GM12872 (cell line): ENCODE results near the gene DGKQ.

Experiments used
- TF ChIP-seq, protein P1 (sequence below): IDR thresholded peaks from 3 replicates; pipeline ENCODE4 v1.5.1; 2011; ENCODE audit warnings: low read depth, mild to moderate bottlenecking, low read length, moderate library complexity; ENCODE audit not compliant: insufficient read depth

Gene DGKQ

DNA sequence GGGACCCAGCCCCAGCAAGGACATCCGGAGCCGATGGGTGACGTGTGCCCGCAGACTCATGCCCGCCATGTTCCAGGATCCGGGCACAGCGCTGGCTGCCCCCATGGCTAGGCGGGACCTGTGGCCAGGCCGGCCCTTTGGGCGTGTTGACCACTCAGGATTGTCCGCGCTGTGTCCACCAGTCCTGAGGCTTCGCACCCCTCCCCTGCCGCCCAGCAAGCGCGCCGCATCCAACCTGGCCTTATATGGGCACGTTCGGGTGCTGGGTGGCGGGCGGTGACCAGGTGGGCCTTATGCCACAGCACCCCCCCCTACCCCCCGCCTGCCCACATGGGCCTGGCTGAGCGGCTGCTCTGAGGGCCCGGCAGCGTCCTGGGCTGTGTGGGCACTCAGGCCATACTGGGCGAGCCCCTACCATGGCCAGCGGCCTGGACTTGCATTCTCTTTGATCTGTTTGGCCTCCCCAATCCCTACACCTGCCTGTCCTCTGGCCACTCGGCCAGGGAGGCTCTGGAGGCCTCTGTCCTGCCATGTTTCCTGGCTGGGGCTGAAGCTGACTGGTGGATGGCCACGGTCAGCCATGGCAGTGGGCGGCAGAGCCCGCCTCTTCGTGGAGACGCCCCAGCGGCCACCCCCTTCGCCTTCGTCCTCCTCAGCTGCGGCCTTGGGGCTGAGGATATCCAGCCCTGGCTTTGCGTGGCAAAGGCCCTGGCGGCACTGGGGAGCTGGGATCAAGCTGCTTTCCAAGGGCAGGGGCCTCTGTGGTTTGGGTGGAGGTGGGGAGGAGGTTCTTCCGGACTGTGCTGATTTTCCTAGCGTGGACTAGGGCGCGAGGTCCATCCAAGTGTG lies 40.1 kb upstream of the DGKQ start:
- TF ChIP-seq, protein P1, sequence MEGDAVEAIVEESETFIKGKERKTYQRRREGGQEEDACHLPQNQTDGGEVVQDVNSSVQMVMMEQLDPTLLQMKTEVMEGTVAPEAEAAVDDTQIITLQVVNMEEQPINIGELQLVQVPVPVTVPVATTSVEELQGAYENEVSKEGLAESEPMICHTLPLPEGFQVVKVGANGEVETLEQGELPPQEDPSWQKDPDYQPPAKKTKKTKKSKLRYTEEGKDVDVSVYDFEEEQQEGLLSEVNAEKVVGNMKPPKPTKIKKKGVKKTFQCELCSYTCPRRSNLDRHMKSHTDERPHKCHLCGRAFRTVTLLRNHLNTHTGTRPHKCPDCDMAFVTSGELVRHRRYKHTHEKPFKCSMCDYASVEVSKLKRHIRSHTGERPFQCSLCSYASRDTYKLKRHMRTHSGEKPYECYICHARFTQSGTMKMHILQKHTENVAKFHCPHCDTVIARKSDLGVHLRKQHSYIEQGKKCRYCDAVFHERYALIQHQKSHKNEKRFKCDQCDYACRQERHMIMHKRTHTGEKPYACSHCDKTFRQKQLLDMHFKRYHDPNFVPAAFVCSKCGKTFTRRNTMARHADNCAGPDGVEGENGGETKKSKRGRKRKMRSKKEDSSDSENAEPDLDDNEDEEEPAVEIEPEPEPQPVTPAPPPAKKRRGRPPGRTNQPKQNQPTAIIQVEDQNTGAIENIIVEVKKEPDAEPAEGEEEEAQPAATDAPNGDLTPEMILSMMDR, result no peak

DNA sequence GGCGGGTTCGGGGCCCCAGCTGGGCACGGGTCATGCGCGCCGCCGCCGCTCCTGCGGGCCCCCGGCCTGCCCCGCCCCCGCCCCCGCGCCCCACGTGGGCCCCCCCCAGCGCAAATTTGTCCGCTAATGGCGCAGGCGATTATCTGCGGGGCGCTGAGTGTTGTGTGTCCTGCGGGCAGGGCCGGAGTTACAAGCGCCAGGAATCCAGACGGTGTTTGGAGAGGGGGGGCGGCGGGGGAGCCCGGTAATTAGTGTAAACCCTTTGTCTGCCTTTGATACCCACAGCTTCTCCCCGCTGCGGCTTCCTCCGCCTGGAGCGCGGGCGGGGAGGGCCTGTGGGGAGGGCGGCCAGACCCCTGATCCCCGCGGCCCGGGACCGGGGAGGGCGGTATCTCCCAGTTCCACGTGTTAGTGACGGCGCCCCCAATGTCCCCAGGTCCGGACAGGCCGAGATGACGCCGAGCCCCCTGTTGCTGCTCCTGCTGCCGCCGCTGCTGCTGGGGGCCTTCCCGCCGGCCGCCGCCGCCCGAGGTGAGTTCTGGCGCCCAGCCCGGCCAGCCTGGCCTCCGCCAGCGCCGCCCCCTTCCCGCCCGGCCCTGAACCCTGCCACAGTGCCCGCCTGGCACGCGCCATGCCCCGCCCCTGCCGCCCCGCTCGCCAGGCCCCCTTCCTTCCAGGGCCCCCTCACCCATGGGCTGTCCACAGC lies 38.8 kb upstream of the DGKQ start:
- TF ChIP-seq, protein P1, result no peak

DNA sequence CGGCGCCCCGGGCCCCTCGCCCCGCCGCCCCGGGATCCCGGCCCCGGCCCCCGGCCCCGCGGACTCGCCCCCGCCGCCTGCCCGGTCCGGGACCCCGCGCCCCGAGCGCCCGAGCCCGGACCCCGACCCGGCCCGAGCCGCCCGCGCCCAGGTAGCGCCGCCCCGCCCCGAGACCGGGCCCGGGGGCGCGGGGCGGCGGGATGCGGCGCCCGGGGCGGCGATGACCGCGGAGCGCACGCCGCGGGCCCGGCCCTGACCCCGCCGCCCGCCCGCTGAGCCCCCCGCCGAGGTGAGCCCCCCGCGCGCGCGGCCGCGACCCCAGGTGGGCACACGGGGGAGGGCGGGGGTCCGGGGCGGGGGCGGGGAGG lies 38.3 kb upstream of the DGKQ start:
- TF ChIP-seq, protein P1, result no peak

DNA sequence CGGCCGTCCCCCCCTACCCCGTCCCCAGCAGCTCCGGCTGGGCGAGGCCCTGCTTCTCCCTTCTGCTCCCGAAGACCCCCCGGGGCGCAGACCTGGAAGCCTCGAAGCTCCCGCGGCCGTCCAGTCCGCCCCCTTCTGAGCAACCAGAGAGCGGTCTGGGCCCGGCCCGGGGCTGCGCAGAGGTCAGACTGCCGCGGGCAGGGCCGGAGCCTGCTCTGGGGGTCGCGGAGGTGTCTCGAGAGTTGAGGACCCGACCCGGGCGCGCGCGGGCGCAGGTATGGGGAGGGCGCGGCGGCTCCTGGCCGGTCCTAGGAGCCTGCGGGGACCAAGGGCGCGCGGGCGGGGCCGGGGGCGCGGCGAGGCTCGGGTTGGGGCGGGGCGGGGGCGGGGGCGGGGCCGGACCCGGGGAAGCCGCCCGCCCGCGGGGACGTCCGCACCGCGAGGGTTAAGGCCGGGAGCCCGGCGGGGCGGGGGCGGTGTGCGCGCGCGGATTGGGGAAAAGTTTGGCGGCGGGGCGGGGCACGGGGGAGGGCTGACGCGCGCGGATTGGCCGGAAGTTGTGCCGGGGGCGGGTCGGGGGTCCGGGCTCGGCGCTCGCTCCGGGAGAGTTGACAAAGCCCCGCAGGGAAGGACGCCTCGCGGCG lies 37.8 kb upstream of the DGKQ start, which contains the start of gene FGFRL1:
FGFRL1 (plus strand) TSS at position 605 of the 644 bp plus-strand sequence. CDS start 860 bp downstream, outside the sequence.
- TF ChIP-seq, protein P1, result no peak

DNA sequence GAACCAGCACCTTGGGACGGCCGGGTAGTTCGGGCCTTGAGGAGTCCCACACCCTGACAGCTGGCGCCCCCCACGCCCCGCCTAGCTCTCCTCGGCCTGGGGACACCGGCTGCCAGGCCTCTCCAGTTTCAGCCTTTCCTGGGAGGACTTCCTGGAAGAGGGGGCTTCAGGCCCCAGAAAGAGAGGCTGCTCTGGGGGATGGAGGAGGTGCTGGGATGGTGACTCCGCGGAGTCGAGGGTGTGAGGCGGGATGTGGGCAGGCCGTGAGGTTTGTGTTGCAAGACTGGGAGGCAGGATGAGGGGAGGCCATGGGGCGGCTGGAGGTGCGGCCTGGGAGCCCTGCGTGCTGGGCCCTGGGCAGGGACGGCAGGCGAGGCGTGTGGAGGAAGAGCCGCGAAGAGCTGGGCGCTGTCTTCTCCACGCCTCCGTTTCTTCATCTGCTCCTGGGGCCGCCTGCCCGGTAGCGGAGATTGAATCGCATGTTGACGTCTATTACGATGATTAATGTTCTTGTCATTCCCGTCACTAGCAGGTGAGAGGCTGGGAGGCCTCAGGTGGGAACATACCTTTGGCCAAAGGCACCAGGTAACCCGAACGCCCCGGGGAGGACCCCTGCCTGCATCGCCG lies 37.1 kb upstream of the DGKQ start:
- TF ChIP-seq, protein P1, result no peak

DNA sequence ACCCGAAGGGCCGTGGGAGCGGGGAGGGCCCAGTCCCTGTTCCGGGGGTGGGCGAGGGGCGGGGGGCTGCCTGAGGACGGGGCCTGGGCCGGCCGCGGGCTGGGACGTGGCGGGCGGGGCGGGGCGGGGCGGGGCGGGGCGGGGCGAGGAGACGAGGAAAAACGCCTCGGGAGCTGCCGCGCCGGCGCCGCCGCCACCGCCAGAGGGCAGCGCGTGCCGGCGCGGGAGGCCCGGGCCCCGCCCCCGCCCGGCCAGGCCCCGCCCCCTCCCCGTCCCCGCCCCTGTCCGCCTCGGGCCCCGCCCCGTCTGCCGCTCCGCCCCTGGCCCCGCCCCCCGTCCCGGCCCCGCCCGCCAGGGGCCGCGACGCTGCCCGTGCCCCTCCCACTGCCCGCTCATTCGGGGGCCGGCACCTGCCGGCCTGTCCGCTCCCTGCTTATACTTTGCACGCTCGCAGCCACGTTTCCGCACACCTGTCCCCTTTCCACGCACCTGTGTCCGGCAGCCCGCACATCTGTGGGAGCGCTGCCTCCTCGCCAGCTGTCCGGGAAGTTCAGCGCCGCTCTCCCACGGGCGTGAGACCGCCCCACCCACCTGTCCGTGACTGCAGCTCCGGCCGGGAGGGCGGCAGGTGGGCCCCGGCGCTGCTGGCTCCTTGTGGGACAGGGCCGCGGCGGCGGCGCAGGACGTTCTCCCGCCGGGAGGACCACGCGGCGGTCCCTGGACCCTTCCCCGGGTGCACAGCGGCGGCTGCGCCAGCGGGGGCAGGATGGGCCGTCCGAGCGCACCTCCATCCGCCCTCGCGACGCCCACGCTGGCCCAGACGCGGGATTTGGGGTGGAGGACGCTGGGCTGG lies 36.4 kb upstream of the DGKQ start:
- TF ChIP-seq, protein P1, result no peak
